ENCODE measurements around the gene GRAP2.

The GRAP2 gene

GRCh38 chr22:40019100-40019499 lies 118.2 kb downstream of the GRAP2 start:
- no peaks in the 10 kb centered on the region for H3K36me3 ChIP-seq

GRCh38 chr22:40020956-40021355 lies 120.1 kb downstream of the GRAP2 start:
- DNase-seq, result no peak
- no peaks in the 10 kb centered on the region for H3K9me3 ChIP-seq

More at GRCh38 chr22:40019100-40019499, 118.2 kb downstream of the GRAP2 start:
- Histone ChIP-seq H3K27me3 (no peaks in the 10 kb centered on the region), H3K4me1 (no peaks in the 10 kb centered on the region), H3K9me3 (no peaks in the 10 kb centered on the region), H3K4me3 (ENCODE audit: low read depth, low read length) (no peak overlapping the region)
- DNase-seq, result no peak
- TF ChIP-seq, protein P1, sequence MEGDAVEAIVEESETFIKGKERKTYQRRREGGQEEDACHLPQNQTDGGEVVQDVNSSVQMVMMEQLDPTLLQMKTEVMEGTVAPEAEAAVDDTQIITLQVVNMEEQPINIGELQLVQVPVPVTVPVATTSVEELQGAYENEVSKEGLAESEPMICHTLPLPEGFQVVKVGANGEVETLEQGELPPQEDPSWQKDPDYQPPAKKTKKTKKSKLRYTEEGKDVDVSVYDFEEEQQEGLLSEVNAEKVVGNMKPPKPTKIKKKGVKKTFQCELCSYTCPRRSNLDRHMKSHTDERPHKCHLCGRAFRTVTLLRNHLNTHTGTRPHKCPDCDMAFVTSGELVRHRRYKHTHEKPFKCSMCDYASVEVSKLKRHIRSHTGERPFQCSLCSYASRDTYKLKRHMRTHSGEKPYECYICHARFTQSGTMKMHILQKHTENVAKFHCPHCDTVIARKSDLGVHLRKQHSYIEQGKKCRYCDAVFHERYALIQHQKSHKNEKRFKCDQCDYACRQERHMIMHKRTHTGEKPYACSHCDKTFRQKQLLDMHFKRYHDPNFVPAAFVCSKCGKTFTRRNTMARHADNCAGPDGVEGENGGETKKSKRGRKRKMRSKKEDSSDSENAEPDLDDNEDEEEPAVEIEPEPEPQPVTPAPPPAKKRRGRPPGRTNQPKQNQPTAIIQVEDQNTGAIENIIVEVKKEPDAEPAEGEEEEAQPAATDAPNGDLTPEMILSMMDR (IDR thresholded peaks at IDR 0.05; ENCODE audit: low read depth, low read length), result no peak

DNA sequence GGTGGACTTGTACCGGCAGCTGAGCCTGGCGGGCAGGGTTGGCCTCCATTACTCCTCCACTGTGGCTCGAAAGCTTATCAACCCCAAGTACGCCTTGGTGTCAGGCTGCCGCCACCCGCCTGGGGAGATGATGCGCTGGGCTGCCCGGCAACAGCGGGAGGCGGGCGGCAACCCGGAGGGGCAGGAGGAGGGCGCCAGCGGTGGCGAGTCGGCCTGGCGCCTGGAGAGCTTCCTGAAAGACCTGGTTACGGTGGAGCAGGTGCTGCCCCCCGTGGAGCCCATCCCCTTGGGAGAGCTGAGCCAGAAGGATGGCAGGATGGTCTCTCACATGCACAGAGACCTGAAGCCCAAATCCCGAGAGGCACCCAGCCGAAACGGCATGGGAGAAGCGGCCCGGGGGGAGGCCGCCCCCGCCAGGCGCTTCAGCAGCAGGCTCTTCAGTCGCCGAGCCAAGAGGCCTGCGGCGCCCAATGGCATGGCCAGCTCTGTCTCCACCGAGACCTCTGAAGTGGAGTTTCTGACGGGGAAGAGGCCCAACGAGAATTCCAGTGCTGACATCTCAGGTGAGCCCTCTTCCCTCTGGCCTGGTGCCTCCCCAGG lies 120.6 kb downstream of the GRAP2 start:
- TF ChIP-seq, protein P1 (IDR thresholded peaks at IDR 0.05; ENCODE audit: low read depth, low read length), result no peak

More at GRCh38 chr22:40020956-40021355, 120.1 kb downstream of the GRAP2 start:
- Histone ChIP-seq H3K27me3 (no peaks in the 10 kb centered on the region), H3K4me1 (no peaks in the 10 kb centered on the region), H3K4me3 (ENCODE audit: low read depth, low read length) (no peak overlapping the region), H3K36me3 (no peaks in the 10 kb centered on the region)
- TF ChIP-seq, protein P1 (IDR thresholded peaks at IDR 0.05; ENCODE audit: low read depth, low read length), result no peak

GRCh38 chr22:40022536-40023240 lies 121.8 kb downstream of the GRAP2 start:
- no peak overlapping the region for H3K4me3 ChIP-seq (ENCODE audit: low read depth, low read length)
- H3K36me3 ChIP-seq, result no peaks in the 10 kb centered on the region
- no peaks in the 10 kb centered on the region for H3K9me3 ChIP-seq
- no peak for DNase-seq
- no peaks in the 10 kb centered on the region for H3K4me1 ChIP-seq
- H3K27me3 ChIP-seq, result no peaks in the 10 kb centered on the region
- TF ChIP-seq, protein P1 (IDR thresholded peaks at IDR 0.05; ENCODE audit: low read depth, low read length), result no peak

More for the DNA sequence above, 120.6 kb downstream of the GRAP2 start:
- Histone ChIP-seq H3K36me3 (no peaks in the 10 kb centered on the region), H3K4me1 (no peaks in the 10 kb centered on the region), H3K9me3 (no peaks in the 10 kb centered on the region), H3K27me3 (no peaks in the 10 kb centered on the region), H3K4me3 (ENCODE audit: low read depth, low read length) (no peak overlapping the region)
- DNase-seq, result no peak
